Endothelial cell of umbilical vein (primary cell): Measurements from ENCODE around the gene YWHAH. TPM values are rescaled to one million over a fixed set of nuclear protein-coding genes. Genes with fewer than 3 reads are reported as not detected.

Source experiments
- BruUV-seq: library from RNA; stranded (reverse); fragments of 400-500 nt; replicated peaks from 2 replicates; lab custom pipeline; 2021; lab: Mats Ljungman, UMichigan
- CTCF ChIA-PET: fragments of 300-600, 350-600 bp; sonication (Branson Sonifier 250); formaldehyde crosslinking; loops from one replicate; lab custom pipeline; 2021; ENCODE audit warnings: antibody characterized with exemption, inconsistent platforms; lab: Charles Lee
- POLR2A ChIA-PET: fragments of 300-600, 350-600 bp; sonication (Branson Sonifier 250); formaldehyde crosslinking; loops from one replicate; lab custom pipeline; 2021; ENCODE audit warnings: antibody characterized with exemption, inconsistent platforms; lab: Charles Lee
- DNase-seq: peaks from one replicate; pipeline ENCODE4 v3.0.0-alpha.2; 2011; ENCODE audit warnings: low read depth, low spot score
- FAIRE-seq: peaks from 2 replicates; lab custom pipeline; 2011; peaks lifted over from hg19 to GRCh38; lab: Jason Lieb, UNC
- H2AFZ ChIP-seq: 2 replicates; pipeline ENCODE4 v1.6.0; 2012; ENCODE audit warnings: low read depth, low read length, control low read depth, inconsistent platforms
- H3K27ac ChIP-seq: 2 replicates; pipeline ENCODE4 v1.5.1; 2011; ENCODE audit warnings: low read depth, mild to moderate bottlenecking, control low read depth, low read length, moderate library complexity; ENCODE audit not compliant: insufficient read depth
- H3K27me3 ChIP-seq, 2 experiments: 2 replicates each; pipeline versions ENCODE4 v1.6.0 to v1.6.1; 2011; ENCODE audit warnings: low read length in 2 of 2, mixed read lengths in 1 of 2; ENCODE audit not compliant: control insufficient read depth in 2 of 2, insufficient read depth in 2 of 2
- H3K36me3 ChIP-seq, 2 experiments: 2 replicates in 1 of 2; 3 replicates in 1 of 2; pipeline ENCODE4 v1.5.1; 2011; ENCODE audit warnings: low read length in 2 of 2, mild to moderate bottlenecking in 1 of 2, moderate library complexity in 1 of 2; ENCODE audit not compliant: control insufficient read depth in 2 of 2, insufficient read depth in 2 of 2; ENCODE audit errors: extremely low read depth in 1 of 2
- H3K4me1 ChIP-seq: 3 replicates; pipeline ENCODE4 v1.5.1; 2011; ENCODE audit warnings: mild to moderate bottlenecking, low read length; ENCODE audit not compliant: control insufficient read depth, insufficient read depth; ENCODE audit errors: extremely low read depth
- H3K4me2 ChIP-seq: 2 replicates; pipeline ENCODE4 v1.6.1; 2011; ENCODE audit warnings: low read length, control low read depth, mixed read lengths; ENCODE audit not compliant: insufficient read depth
- H3K4me3 ChIP-seq, 3 experiments: fragments of 200-600 bp in 1 of 3; sonication (generic), shearing (Covaris generic) in 1 of 3; replicated peaks in 1 of 3; 2 replicates each; pipeline ENCODE4 v1.5.1; 2011 to 2016; ENCODE audit warnings: control low read depth in 3 of 3, low read length in 3 of 3, mild to moderate bottlenecking in 2 of 3, inconsistent platforms in 1 of 3, low read depth in 1 of 3, moderate library complexity in 1 of 3; ENCODE audit not compliant: insufficient read depth in 1 of 3
- H3K79me2 ChIP-seq: 2 replicates; pipeline ENCODE4 v1.6.0; 2012; ENCODE audit warnings: low read length, inconsistent platforms; ENCODE audit not compliant: control insufficient read depth, insufficient read depth
- H3K9ac ChIP-seq: replicated peaks from 2 replicates; pipeline ENCODE3; 2011; ENCODE audit warnings: low read length, control low read depth; ENCODE audit not compliant: insufficient read depth; ENCODE audit errors: extremely low read depth
- H3K9me1 ChIP-seq: replicated peaks from 3 replicates; pipeline ENCODE4 v1.6.0; 2011; ENCODE audit warnings: mild to moderate bottlenecking, low read length; ENCODE audit not compliant: control insufficient read depth, insufficient read depth; ENCODE audit errors: extremely low read depth
- H3K9me3 ChIP-seq: replicated peaks from 2 replicates; pipeline ENCODE4 v1.5.1; 2012; ENCODE audit warnings: low read length, inconsistent platforms; ENCODE audit not compliant: control insufficient read depth, insufficient read depth
- H4K20me1 ChIP-seq: replicated peaks from 2 replicates; pipeline ENCODE3; 2011; ENCODE audit warnings: mild to moderate bottlenecking, low read length; ENCODE audit not compliant: control insufficient read depth, insufficient read depth; ENCODE audit errors: extremely low read depth
- CTCF ChIP-seq, 2 donors: IDR thresholded peaks; 1 replicate in 1 of 2; 2 replicates in 1 of 2; pipeline ENCODE4 v1.5.1; 2011; ENCODE audit warnings: low read length in 2 of 2, mild to moderate bottlenecking in 2 of 2, moderate library complexity in 2 of 2, control low read depth in 1 of 2, inconsistent platforms in 1 of 2, low read depth in 1 of 2; ENCODE audit not compliant: insufficient read depth in 1 of 2; ENCODE audit errors: extremely low read depth in 1 of 2
- EZH2 ChIP-seq: IDR thresholded peaks from 2 replicates; pipeline ENCODE4 v1.6.1; 2012; ENCODE audit warnings: borderline replicate concordance, low read depth, mild to moderate bottlenecking, moderate library complexity, low read length, inconsistent platforms; ENCODE audit not compliant: severe bottlenecking
- FOS ChIP-seq: IDR thresholded peaks from 2 replicates; pipeline ENCODE4 v1.6.1; 2011; ENCODE audit warnings: mild to moderate bottlenecking, low read length, moderate library complexity, borderline replicate concordance; ENCODE audit not compliant: insufficient read depth
- JUN ChIP-seq: IDR thresholded peaks from 2 replicates; pipeline ENCODE4 v1.6.1; 2011; ENCODE audit warnings: borderline replicate concordance, low read depth; ENCODE audit not compliant: insufficient read length, insufficient read depth
- MAX ChIP-seq: IDR thresholded peaks from 2 replicates; pipeline ENCODE4 v1.6.1; 2011; ENCODE audit not compliant: insufficient read depth, insufficient read length
- MYC ChIP-seq: IDR thresholded peaks from one replicate; pipeline ENCODE4 v1.6.1; 2011; ENCODE audit warnings: mild to moderate bottlenecking, low read depth, low read length
- POLR2A ChIP-seq: IDR thresholded peaks from 2 replicates; pipeline ENCODE4 v1.6.1; 2012; ENCODE audit warnings: low read depth, mild to moderate bottlenecking, control low read depth, low read length
- POLR2AphosphoS5 ChIP-seq: IDR thresholded peaks from 2 replicates; pipeline ENCODE4 v1.6.1; 2012; ENCODE audit warnings: low read depth, mild to moderate bottlenecking, control low read depth, low read length, moderate library complexity; ENCODE audit not compliant: insufficient read depth
- dilution Hi-C: fragments of 300-500 bp; cut with MboI; formaldehyde crosslinking; loops from one replicate; pipeline ENCODE4 v1.15.0; 2019; ENCODE audit warnings: low sequenced_read_pairs; ENCODE audit not compliant: extremely low pct_ligation_motif_present
- intact Hi-C: fragments of 100-400 bp; cut with micrococcal nuclease; formaldehyde crosslinking; loops from one replicate; pipeline ENCODE4 v1.10.0; 2022
- polyA plus RNA-seq, 4 experiments: library from polyadenylated mRNA; depleted of rRNA in 3 of 4; stranded (reverse) in 3 of 4; unstranded in 1 of 4; fragments of >200 nt; gene quantifications; 2 replicates each; pipeline versions ENCODE4 v1.2.1 to v1.2.3, GENCODE V29; 2011 to 2012; ENCODE audit warnings: missing spikeins in 1 of 4
- total RNA-seq: library from RNA; stranded (reverse); gene quantifications from 2 replicates; pipeline ENCODE4 v1.2.3, GENCODE V29; 2021

YWHAH gene
- total and polyA plus RNA-seq, 2 donors (not counting 3 experiments of a cell fraction or from before 2014, with no cell fraction given): 73.6 to 170 TPM

GRCh38 chr22:31956360-31956759 is 12.0 kb downstream of the YWHAH start:
- peaks cover 6 to 12% of the 10 kb centered on the region in 2 experiments for H3K36me3 ChIP-seq
- no peaks in the 10 kb centered on the region for H3K27me3 ChIP-seq
- ChIA-PET CTCF (interaction anchor here (2.2 to 3.2 kb wide), 2 partner anchors 9 to 14 kb away, joined by 6 to 24 read pairs; no protein-coding TSS in a partner anchor), POLR2A (no interaction called here)
- no peak overlapping the region for H2AFZ ChIP-seq
- no peak overlapping the region for H3K4me3 ChIP-seq
- intact Hi-C loops (no loop called here), dilution Hi-C loops (loop anchor here (10.0 kb wide), 1 partner anchor 202 kb away; the partner anchor contains the start of genes DEPDC5 and PRR14L)
- H3K9me1 ChIP-seq: no peaks in the 10 kb centered on the region
- no peak for TF ChIP-seq JUN
- TF ChIP-seq CTCF (IDR thresholded peaks at IDR 0.05; ENCODE audit: extremely low read depth in 1 of 2, insufficient read depth in 1 of 2, low read depth in 1 of 2, low read length in 2 of 2): no peak
- TF ChIP-seq MYC: no peak
- TF ChIP-seq MAX: no peak
- TF ChIP-seq EZH2: no peak
- TF ChIP-seq POLR2AphosphoS5: no peak
- TF ChIP-seq POLR2A: no peak
- no peak for TF ChIP-seq FOS
- H4K20me1 ChIP-seq: peaks cover 13% of the 10 kb centered on the region
- no peak overlapping the region for H3K27ac ChIP-seq
- peaks cover 53% of the 10 kb centered on the region for H3K79me2 ChIP-seq
- FAIRE-seq (no peak), DNase-seq (no peak)
- H3K4me2 ChIP-seq: no peak overlapping the region
- no peaks in the 10 kb centered on the region for H3K9me3 ChIP-seq
- H3K4me1 ChIP-seq: peaks cover 38% of the 10 kb centered on the region
- no peak overlapping the region for H3K9ac ChIP-seq
- BruUV-seq: no TSS peak
